ENCODE data around the gene TMIGD1. TPM values are rescaled to one million over a fixed set of nuclear protein-coding genes. Genes with fewer than 3 reads are reported as not detected.
A peak's percentile ranks its signal among the peaks of the same experiment; 100 is the strongest.

The TMIGD1 gene
- total RNA-seq, result not detected in 2 replicates

- DNase-seq (ENCODE audit: low read depth), result no peak
Measured at GRCh38 chr17:30333503-30334360, at the start of gene TMIGD1. TMIGD1 (minus strand) TSS chr17:30334057; CDS start chr17:30332133, 1,924 bp downstream.

GRCh38 chr17:30382345-30382744 is 48.5 kb upstream of the TMIGD1 start:
- DNase-seq (ENCODE audit: low read depth), result no peak

GRCh38 chr17:30381340-30381659 is 47.4 kb upstream of the TMIGD1 start:
- no peak for DNase-seq (ENCODE audit: low read depth)

GRCh38 chr17:30380643-30381339 is 46.9 kb upstream of the TMIGD1 start:
- DNase-seq (ENCODE audit: low read depth), result no peak

GRCh38 chr17:30379903-30380381 is 46.1 kb upstream of the TMIGD1 start:
- DNase-seq (ENCODE audit: low read depth), result peak; percentile 37

- no peak for DNase-seq (ENCODE audit: low read depth)
Measured at GRCh38 chr17:30379303-30379902, 45.5 kb upstream of the TMIGD1 start.

GRCh38 chr17:30378825-30379302 is 45.0 kb upstream of the TMIGD1 start, which contains the start of gene CPD:
CPD (plus strand) TSS chr17:30378927; CDS start chr17:30378981, 54 bp downstream.
- DNase-seq (ENCODE audit: low read depth), result peak; percentile 77

- DNase-seq (ENCODE audit: low read depth), result no peak
Measured at GRCh38 chr17:30378241-30378824, 44.5 kb upstream of the TMIGD1 start.

GRCh38 chr17:30377574-30378240 is 43.9 kb upstream of the TMIGD1 start:
- peak; percentile 50 for DNase-seq (ENCODE audit: low read depth)

- peak; percentile 82 for DNase-seq (ENCODE audit: low read depth)
Measured at GRCh38 chr17:30376621-30377452, 43.0 kb upstream of the TMIGD1 start.

- DNase-seq (ENCODE audit: low read depth), result no peak
Measured at GRCh38 chr17:30375661-30376060, 41.8 kb upstream of the TMIGD1 start.

GRCh38 chr17:30372755-30373154 is 38.9 kb upstream of the TMIGD1 start:
- DNase-seq (ENCODE audit: low read depth), result peak; percentile 72

- peak; percentile 71 for DNase-seq (ENCODE audit: low read depth)
Measured at GRCh38 chr17:30369995-30370394, 36.1 kb upstream of the TMIGD1 start.

- DNase-seq (ENCODE audit: low read depth), result no peak
Measured at GRCh38 chr17:30368912-30369720, 35.3 kb upstream of the TMIGD1 start.

- no peak for DNase-seq (ENCODE audit: low read depth)
Measured at GRCh38 chr17:30366536-30366935, 32.7 kb upstream of the TMIGD1 start.

GRCh38 chr17:30363715-30364202 is 29.9 kb upstream of the TMIGD1 start:
- peak; percentile 100 for DNase-seq (ENCODE audit: low read depth)

- no peak for DNase-seq (ENCODE audit: low read depth)
Measured at GRCh38 chr17:30361766-30362279, 28.0 kb upstream of the TMIGD1 start.

- no peak for DNase-seq (ENCODE audit: low read depth)
Measured at GRCh38 chr17:30360086-30360808, 26.4 kb upstream of the TMIGD1 start.
